Loucy (cell line): ENCODE measurements around the gene E2F3.
A peak's percentile ranks its signal among the peaks of the same experiment; 100 is the strongest.

Experiments
- H2AFZ ChIP-seq: fragments of 200-600 bp; sonication (generic); 2 replicates; pipeline ENCODE4 v1.6.0; 2016; ENCODE audit warnings: antibody characterized with exemption, mild to moderate bottlenecking, low read length, moderate library complexity
- H3F3A ChIP-seq: fragments of 200-600 bp; 2 replicates; pipeline ENCODE4 v1.6.0; 2016; ENCODE audit warnings: antibody characterized with exemption, low read depth, mild to moderate bottlenecking
- H3K27me3 ChIP-seq: fragments of 200-600 bp; sonication (generic); 2 replicates; pipeline ENCODE4 v1.6.1; 2014; ENCODE audit warnings: low read length, mild to moderate bottlenecking; ENCODE audit not compliant: insufficient read depth, poor library complexity, severe bottlenecking
- H3K36me3 ChIP-seq: fragments of 200-600 bp; sonication (generic); 2 replicates; pipeline ENCODE4 v1.6.1; 2016; ENCODE audit warnings: low read length; ENCODE audit not compliant: insufficient read depth
- H3K4me1 ChIP-seq: fragments of 200-600 bp; sonication (generic); 2 replicates; pipeline ENCODE4 v1.5.1; 2014; ENCODE audit warnings: low read length, mild to moderate bottlenecking; ENCODE audit not compliant: insufficient read depth, poor library complexity, severe bottlenecking
- H3K4me2 ChIP-seq: fragments of 200-600 bp; sonication (generic); 2 replicates; pipeline ENCODE4 v1.6.0; 2014; ENCODE audit warnings: antibody characterized with exemption, low read length, low read depth, mild to moderate bottlenecking; ENCODE audit not compliant: poor library complexity, severe bottlenecking
- H3K4me3 ChIP-seq: fragments of 200-600 bp; sonication (generic); 2 replicates; pipeline ENCODE4 v1.5.1; 2014; ENCODE audit warnings: low read length, mild to moderate bottlenecking, mixed read lengths; ENCODE audit not compliant: poor library complexity, severe bottlenecking
- H3K79me2 ChIP-seq: fragments of 200-600 bp; sonication (generic); 2 replicates; pipeline ENCODE4 v1.6.1; 2014; ENCODE audit warnings: low read length; ENCODE audit not compliant: insufficient read depth
- H3K9ac ChIP-seq: fragments of 200-600 bp; sonication (generic); 2 replicates; pipeline ENCODE4 v1.6.0; 2014; ENCODE audit warnings: mild to moderate bottlenecking, low read depth, low read length, moderate library complexity; ENCODE audit not compliant: poor library complexity, severe bottlenecking
- H3K9me2 ChIP-seq: fragments of 200-600 bp; sonication (generic); replicated peaks from 2 replicates; pipeline ENCODE4 v1.6.1; 2016; ENCODE audit warnings: low read depth, low read length, mixed read lengths
- H3K9me3 ChIP-seq: fragments of 200-600 bp; sonication (generic); 2 replicates; pipeline ENCODE4 v1.6.1; 2014; ENCODE audit warnings: mild to moderate bottlenecking, antibody characterized with exemption, low read length, low read depth; ENCODE audit not compliant: insufficient read depth
- H4K20me1 ChIP-seq: fragments of 200-600 bp; sonication (generic); 2 replicates; pipeline ENCODE4 v1.6.0; 2014; ENCODE audit warnings: antibody characterized with exemption, low read length, mild to moderate bottlenecking; ENCODE audit not compliant: insufficient read depth, poor library complexity, severe bottlenecking
- EZH2phosphoT487 ChIP-seq: fragments of 200-600 bp; IDR thresholded peaks from 2 replicates; pipeline ENCODE4 v1.6.1; 2018; ENCODE audit warnings: antibody characterized with exemption, mild to moderate bottlenecking, moderate library complexity, borderline replicate concordance
- TF ChIP-seq, protein P1 (sequence below): fragments of 200-600 bp; sonication (generic); conservative IDR thresholded peaks from 2 replicates; pipeline ENCODE4 v1.5.1; 2014; ENCODE audit warnings: mild to moderate bottlenecking, antibody characterized with exemption, low read length

The E2F3 gene

DNA sequence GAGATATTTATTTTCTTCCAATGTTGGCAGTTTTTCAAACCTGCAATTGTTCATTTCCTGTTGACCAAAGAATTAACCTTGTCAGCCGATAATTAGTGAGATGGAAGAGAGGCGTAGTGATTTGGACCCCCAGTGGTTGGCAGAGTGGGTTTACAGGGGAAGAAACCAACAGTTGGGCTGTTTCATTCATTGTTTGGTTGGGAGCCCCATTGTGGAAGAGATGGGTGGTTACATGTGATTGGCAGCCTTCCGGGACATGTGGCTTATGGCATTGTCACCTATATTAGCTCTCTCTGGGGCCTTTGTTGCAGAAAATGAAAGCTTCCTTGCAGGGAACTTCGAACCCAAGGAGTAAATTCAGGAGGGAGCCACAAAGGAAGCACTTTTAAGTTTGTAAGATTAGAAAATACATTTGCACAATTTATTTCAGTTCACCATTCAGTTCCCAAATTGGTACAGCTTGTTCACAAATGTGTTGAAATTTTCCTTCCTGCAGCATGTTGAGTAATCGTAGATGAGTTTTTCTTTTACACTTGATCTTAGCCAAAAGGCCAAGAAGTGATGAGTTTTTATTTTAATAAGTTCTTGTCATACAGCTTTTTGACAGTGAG, 82.3 kb downstream of the E2F3 start:
- Histone ChIP-seq H4K20me1 (peaks cover 3% of the 10 kb centered on the region), H3K4me1 (no peaks in the 10 kb centered on the region), H3K4me2 (no peak overlapping the region), H3K9ac (no peak overlapping the region), H3K36me3 (peaks cover 95% of the 10 kb centered on the region), H3K9me3 (no peaks in the 10 kb centered on the region), H3K79me2 (peaks cover 43% of the 10 kb centered on the region; the same call in 1 of the 2 replicates), H3K27me3 (no peaks in the 10 kb centered on the region), H3F3A (no peaks in the 10 kb centered on the region; the same call in 1 of the 2 replicates), H3K9me2 (no peaks in the 10 kb centered on the region), H3K4me3 (no peak overlapping the region), H2AFZ (no peak overlapping the region)
- no peak for TF ChIP-seq EZH2phosphoT487
- TF ChIP-seq, protein P1, sequence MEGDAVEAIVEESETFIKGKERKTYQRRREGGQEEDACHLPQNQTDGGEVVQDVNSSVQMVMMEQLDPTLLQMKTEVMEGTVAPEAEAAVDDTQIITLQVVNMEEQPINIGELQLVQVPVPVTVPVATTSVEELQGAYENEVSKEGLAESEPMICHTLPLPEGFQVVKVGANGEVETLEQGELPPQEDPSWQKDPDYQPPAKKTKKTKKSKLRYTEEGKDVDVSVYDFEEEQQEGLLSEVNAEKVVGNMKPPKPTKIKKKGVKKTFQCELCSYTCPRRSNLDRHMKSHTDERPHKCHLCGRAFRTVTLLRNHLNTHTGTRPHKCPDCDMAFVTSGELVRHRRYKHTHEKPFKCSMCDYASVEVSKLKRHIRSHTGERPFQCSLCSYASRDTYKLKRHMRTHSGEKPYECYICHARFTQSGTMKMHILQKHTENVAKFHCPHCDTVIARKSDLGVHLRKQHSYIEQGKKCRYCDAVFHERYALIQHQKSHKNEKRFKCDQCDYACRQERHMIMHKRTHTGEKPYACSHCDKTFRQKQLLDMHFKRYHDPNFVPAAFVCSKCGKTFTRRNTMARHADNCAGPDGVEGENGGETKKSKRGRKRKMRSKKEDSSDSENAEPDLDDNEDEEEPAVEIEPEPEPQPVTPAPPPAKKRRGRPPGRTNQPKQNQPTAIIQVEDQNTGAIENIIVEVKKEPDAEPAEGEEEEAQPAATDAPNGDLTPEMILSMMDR = peak; percentile 17

DNA sequence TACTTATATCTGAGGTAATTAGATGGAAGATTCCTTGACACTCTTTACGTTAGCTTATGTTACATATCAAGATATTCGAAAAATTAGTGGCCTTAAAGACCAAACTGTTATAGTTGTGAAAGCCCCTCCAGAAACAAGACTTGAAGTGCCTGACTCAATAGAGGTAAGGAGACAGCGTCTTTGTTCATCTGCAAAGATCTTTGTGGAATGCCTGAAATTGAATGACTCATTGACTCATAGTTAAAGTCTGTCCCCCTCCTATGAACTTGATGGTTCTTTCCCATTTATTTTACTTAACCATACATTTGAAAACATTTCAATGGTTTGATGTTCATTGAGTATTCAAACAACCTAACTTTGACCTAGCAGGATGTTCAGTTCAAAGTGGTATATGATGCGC, 85.0 kb downstream of the E2F3 start:
- TF ChIP-seq EZH2phosphoT487 = no peak
- TF ChIP-seq, protein P1 = no peak
- Histone ChIP-seq H3K9ac (no peak overlapping the region), H3K27me3 (no peaks in the 10 kb centered on the region), H3K36me3 (peaks cover 96% of the 10 kb centered on the region), H4K20me1 (no peaks in the 10 kb centered on the region), H3K9me2 (no peaks in the 10 kb centered on the region), H3K79me2 (peaks cover 30% of the 10 kb centered on the region; the same call in 1 of the 2 replicates), H3K9me3 (no peaks in the 10 kb centered on the region), H2AFZ (no peak overlapping the region), H3K4me3 (no peak overlapping the region), H3F3A (no peaks in the 10 kb centered on the region; the same call in 1 of the 2 replicates), H3K4me1 (no peaks in the 10 kb centered on the region), H3K4me2 (no peak overlapping the region)

DNA sequence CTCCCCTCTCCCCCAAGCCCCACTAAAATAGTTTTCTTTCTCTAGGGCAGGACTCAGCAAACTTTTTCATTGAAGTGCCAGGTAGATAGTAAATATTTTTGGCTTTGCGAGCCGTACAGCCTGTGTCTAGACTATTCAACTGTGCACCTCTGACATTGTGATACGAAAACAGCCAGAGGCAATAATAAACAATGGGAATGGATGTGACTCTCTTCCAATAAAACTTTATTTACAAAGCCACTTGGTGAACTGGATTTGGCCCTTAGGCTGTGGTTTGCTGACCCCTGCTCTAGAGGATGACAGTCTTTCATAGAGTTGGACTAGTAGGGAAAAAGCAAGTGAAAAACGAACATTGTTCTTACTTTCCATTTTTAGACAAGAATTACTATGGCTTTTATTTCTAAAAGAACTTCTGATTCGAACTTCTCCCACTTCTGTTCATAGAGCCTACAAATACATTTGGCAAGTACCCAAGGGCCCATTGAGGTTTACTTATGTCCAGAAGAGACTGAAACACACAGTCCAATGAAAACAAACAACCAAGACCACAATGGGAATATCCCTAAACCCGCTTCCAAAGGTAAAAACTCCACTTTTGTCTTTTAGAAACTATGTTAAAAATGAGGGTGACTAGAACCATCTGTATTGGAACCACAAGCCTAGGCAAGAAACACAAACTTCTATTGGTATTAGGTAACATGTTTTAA, 86.1 kb downstream of the E2F3 start:
- Histone ChIP-seq H3K27me3 (no peaks in the 10 kb centered on the region), H3K4me2 (no peak overlapping the region), H3K36me3 (peaks cover 94% of the 10 kb centered on the region), H3K9ac (no peak overlapping the region), H3F3A (no peaks in the 10 kb centered on the region; the same call in 1 of the 2 replicates), H3K4me3 (no peak overlapping the region), H3K4me1 (no peaks in the 10 kb centered on the region), H2AFZ (no peak overlapping the region), H3K9me3 (no peaks in the 10 kb centered on the region), H4K20me1 (no peaks in the 10 kb centered on the region), H3K79me2 (peaks cover 29% of the 10 kb centered on the region; the same call in 1 of the 2 replicates), H3K9me2 (no peaks in the 10 kb centered on the region)
- TF ChIP-seq EZH2phosphoT487 = no peak
- TF ChIP-seq, protein P1 = no peak
